ENCODE results near the gene GJB6.

GRCh38 chr13:20181188-20181587, 50.9 kb downstream of the GJB6 start:
- TF ChIP-seq CTCF (IDR thresholded peaks at IDR 0.05): no peak
- no peak for TF ChIP-seq POLR2A (IDR thresholded peaks at IDR 0.05)
